ENCODE results near the gene WDR19.

Gene WDR19

DNA sequence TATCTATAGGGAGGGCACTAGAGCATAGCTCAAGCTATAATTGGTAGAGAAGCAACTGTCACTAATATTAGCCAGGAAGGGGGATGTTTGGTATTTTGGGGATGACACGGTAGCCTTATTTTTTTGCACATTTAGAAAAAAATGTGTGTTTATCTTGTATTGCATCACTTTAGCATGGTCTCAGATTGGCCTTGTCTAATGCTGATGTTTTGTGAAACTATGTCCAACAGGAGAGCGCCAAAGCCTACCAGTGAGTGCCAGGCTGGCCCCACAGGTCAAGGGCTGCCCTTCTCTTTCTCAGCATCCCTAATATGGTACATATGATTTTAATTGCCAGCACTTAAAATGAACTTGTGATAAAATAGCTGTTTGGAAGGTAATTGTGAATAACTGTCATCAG, 24.8 kb upstream of the WDR19 start:
- DNase-seq (ENCODE audit: extremely low read depth, insufficient read length), result no peak
- H3K4me3 ChIP-seq (replicated peaks; ENCODE audit: low read depth, low read length), result no peak overlapping the region
- H3K36me3 ChIP-seq (ENCODE audit: control insufficient read depth, insufficient read depth, low read length), result no peaks in the 10 kb centered on the region
- TF ChIP-seq, protein P1, sequence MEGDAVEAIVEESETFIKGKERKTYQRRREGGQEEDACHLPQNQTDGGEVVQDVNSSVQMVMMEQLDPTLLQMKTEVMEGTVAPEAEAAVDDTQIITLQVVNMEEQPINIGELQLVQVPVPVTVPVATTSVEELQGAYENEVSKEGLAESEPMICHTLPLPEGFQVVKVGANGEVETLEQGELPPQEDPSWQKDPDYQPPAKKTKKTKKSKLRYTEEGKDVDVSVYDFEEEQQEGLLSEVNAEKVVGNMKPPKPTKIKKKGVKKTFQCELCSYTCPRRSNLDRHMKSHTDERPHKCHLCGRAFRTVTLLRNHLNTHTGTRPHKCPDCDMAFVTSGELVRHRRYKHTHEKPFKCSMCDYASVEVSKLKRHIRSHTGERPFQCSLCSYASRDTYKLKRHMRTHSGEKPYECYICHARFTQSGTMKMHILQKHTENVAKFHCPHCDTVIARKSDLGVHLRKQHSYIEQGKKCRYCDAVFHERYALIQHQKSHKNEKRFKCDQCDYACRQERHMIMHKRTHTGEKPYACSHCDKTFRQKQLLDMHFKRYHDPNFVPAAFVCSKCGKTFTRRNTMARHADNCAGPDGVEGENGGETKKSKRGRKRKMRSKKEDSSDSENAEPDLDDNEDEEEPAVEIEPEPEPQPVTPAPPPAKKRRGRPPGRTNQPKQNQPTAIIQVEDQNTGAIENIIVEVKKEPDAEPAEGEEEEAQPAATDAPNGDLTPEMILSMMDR (IDR thresholded peaks at IDR 0.05; ENCODE audit: insufficient read depth, low read length, poor library complexity, severe bottlenecking), result no peak
- no peaks in the 10 kb centered on the region for H3K27me3 ChIP-seq (replicated peaks; ENCODE audit: control insufficient read depth, insufficient read depth, low read length)

GRCh38 chr4:39166177-39166576, 16.2 kb upstream of the WDR19 start:
- H3K27me3 ChIP-seq (replicated peaks; ENCODE audit: control insufficient read depth, insufficient read depth, low read length), result no peaks in the 10 kb centered on the region
- no peaks in the 10 kb centered on the region for H3K36me3 ChIP-seq (ENCODE audit: control insufficient read depth, insufficient read depth, low read length)
- DNase-seq (ENCODE audit: extremely low read depth, insufficient read length), result no peak
- no peak overlapping the region for H3K4me3 ChIP-seq (replicated peaks; ENCODE audit: low read depth, low read length)
- TF ChIP-seq, protein P1 (IDR thresholded peaks at IDR 0.05; ENCODE audit: insufficient read depth, low read length, poor library complexity, severe bottlenecking), result no peak

- no peak for DNase-seq (ENCODE audit: extremely low read depth, insufficient read length)
- TF ChIP-seq, protein P1 (IDR thresholded peaks at IDR 0.05; ENCODE audit: insufficient read depth, low read length, poor library complexity, severe bottlenecking), result no peak
- no peaks in the 10 kb centered on the region for H3K27me3 ChIP-seq (replicated peaks; ENCODE audit: control insufficient read depth, insufficient read depth, low read length)
- no peak overlapping the region for H3K4me3 ChIP-seq (replicated peaks; ENCODE audit: low read depth, low read length)
- H3K36me3 ChIP-seq (ENCODE audit: control insufficient read depth, insufficient read depth, low read length), result no peaks in the 10 kb centered on the region
Observed at GRCh38 chr4:39166669-39167068, 15.7 kb upstream of the WDR19 start.

GRCh38 chr4:39169426-39169825, 12.9 kb upstream of the WDR19 start:
- TF ChIP-seq, protein P1 (IDR thresholded peaks at IDR 0.05; ENCODE audit: insufficient read depth, low read length, poor library complexity, severe bottlenecking), result no peak
- no peak for DNase-seq (ENCODE audit: extremely low read depth, insufficient read length)
- Histone ChIP-seq H3K4me3 (replicated peaks; ENCODE audit: low read depth, low read length) (no peak overlapping the region), H3K36me3 (ENCODE audit: control insufficient read depth, insufficient read depth, low read length) (no peaks in the 10 kb centered on the region), H3K27me3 (replicated peaks; ENCODE audit: control insufficient read depth, insufficient read depth, low read length) (no peaks in the 10 kb centered on the region)

- Histone ChIP-seq H3K27me3 (replicated peaks; ENCODE audit: control insufficient read depth, insufficient read depth, low read length) (no peaks in the 10 kb centered on the region), H3K4me3 (replicated peaks; ENCODE audit: low read depth, low read length) (no peak overlapping the region), H3K36me3 (ENCODE audit: control insufficient read depth, insufficient read depth, low read length) (no peaks in the 10 kb centered on the region)
- TF ChIP-seq, protein P1 (IDR thresholded peaks at IDR 0.05; ENCODE audit: insufficient read depth, low read length, poor library complexity, severe bottlenecking), result no peak
- DNase-seq (ENCODE audit: extremely low read depth, insufficient read length), result no peak
Observed at GRCh38 chr4:39170301-39170700, 12.0 kb upstream of the WDR19 start.

GRCh38 chr4:39178706-39179105, 3.6 kb upstream of the WDR19 start:
- no peak overlapping the region for H3K4me3 ChIP-seq (replicated peaks; ENCODE audit: low read depth, low read length)
- H3K27me3 ChIP-seq (replicated peaks; ENCODE audit: control insufficient read depth, insufficient read depth, low read length), result no peaks in the 10 kb centered on the region
- H3K36me3 ChIP-seq (ENCODE audit: control insufficient read depth, insufficient read depth, low read length), result no peaks in the 10 kb centered on the region
- TF ChIP-seq, protein P1 (IDR thresholded peaks at IDR 0.05; ENCODE audit: insufficient read depth, low read length, poor library complexity, severe bottlenecking), result no peak
- DNase-seq (ENCODE audit: extremely low read depth, insufficient read length), result no peak

Data from GM06990 (cell line).